Choroid plexus epithelial cell (primary cell): ENCODE results near the gene UIMC1.
"Not testable (repeated sequence)": the region's sequence is repeated elsewhere in the genome, so short reads cannot be mapped to it uniquely, and the experiment has no call there.

Source experiments
- DNase-seq: peaks from one replicate; pipeline ENCODE4 v3.0.0-alpha.2; 2010; ENCODE audit warnings: low read depth
- H3K4me3 ChIP-seq: 2 replicates; pipeline ENCODE4 v1.5.1; 2011; ENCODE audit warnings: low read depth, mild to moderate bottlenecking, control low read depth, low read length, moderate library complexity
- CTCF ChIP-seq: conservative IDR thresholded peaks from 2 replicates; pipeline ENCODE4 v1.5.1; 2011; ENCODE audit warnings: low read depth, mild to moderate bottlenecking, control low read depth, inconsistent platforms, low read length, moderate library complexity

UIMC1 gene

GRCh38 chr5:177006265-177006972 is at the start of gene UIMC1:
Gene UIMC1 (minus strand): TSS chr5:177006779. CDS start chr5:176982615, 24,164 bp downstream.
- no peak for TF ChIP-seq CTCF
- peak; percentile 95 for DNase-seq

GRCh38 chr5:177049285-177049684 is 42.7 kb upstream of the UIMC1 start:
- peak; percentile 10 for DNase-seq
- TF ChIP-seq CTCF: no peak
- no peak overlapping the region for H3K4me3 ChIP-seq

More at GRCh38 chr5:177006265-177006972, at the start of gene UIMC1:
- peak within 1 kb of the TSS; percentile 93 for H3K4me3 ChIP-seq

- H3K4me3 ChIP-seq, DNase-seq: not testable (repeated sequence)
These were observed 42.0 kb upstream of the UIMC1 start for GRCh38 chr5:177048531-177048930.

- no peak for DNase-seq
- TF ChIP-seq CTCF: no peak
- H3K4me3 ChIP-seq: no peak overlapping the region
These were observed 39.1 kb upstream of the UIMC1 start for GRCh38 chr5:177045631-177046030.

- no peak for TF ChIP-seq CTCF
- DNase-seq: no peak
- no peak overlapping the region for H3K4me3 ChIP-seq
These were observed 38.1 kb upstream of the UIMC1 start for GRCh38 chr5:177044641-177045040.

- TF ChIP-seq CTCF: no peak
- no peak for DNase-seq
- H3K4me3 ChIP-seq: no peak overlapping the region
These were observed 37.4 kb upstream of the UIMC1 start for GRCh38 chr5:177043958-177044357.

GRCh38 chr5:177043114-177043513 is 36.5 kb upstream of the UIMC1 start:
- no peak for DNase-seq
- H3K4me3 ChIP-seq: no peak overlapping the region
- TF ChIP-seq CTCF: no peak

GRCh38 chr5:177041936-177042335 is 35.4 kb upstream of the UIMC1 start:
- no peak for TF ChIP-seq CTCF
- no peak overlapping the region for H3K4me3 ChIP-seq
- DNase-seq: no peak
